Measurements from ENCODE around the gene ARL10. TPM values are rescaled to one million over a fixed set of nuclear protein-coding genes. Genes with fewer than 3 reads are reported as not detected.
"Not testable (repeated sequence)": the region's sequence is repeated elsewhere in the genome, so short reads cannot be mapped to it uniquely, and the experiment has no call there.

Gene ARL10
- polyA plus RNA-seq, 1 of the 3 experiments (the other 2 are of a cell fraction) = 4.6 TPM

DNA sequence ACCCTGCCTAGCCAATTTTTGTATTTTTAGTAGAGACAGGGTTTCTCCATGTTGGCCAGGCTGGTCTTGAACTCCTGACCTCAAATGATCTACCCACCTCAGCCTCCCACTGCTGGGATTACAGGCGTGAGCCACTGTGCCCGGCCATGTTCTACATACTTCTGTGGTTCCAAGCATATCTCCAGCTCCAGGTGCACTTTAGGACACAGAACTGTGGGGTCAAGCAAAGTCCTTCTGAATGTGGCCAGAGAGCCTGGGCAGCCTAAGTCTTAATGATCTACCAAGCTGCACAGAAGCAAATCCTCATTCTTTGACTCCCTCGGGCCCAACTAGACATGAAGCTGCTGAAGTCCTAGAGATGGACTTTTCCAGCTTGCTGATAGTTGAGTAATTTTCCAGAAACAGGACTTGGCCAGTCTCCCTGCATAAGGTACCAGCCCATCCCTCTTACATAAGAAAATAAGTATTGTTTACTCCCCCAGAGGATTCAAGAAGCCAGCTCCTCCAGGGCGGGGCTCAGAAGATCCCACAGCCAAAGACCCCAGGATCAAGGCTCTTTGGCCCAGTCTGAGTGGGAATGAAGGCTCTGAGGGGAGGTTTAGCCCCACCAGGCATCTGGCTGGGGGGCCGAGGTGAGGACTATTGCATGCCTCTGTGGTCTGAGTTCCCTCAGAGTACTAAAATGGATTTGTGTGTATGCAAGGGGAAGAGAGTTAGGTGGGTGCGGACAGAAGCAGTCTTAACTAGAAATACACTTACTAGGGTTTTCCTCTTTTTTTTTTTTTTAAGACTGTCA, 42.4 kb downstream of the ARL10 start:
- peaks cover 0 to 9% of the 10 kb centered on the region in 2 experiments for H3K36me3 ChIP-seq (replicated peaks in 1 of 2; ENCODE audit: control insufficient read depth in 1 of 2, insufficient read depth in 2 of 2, low read length in 1 of 2)
- no peaks in the 10 kb centered on the region for H3K9me3 ChIP-seq
- no peak overlapping the region for H3K4me2 ChIP-seq
- H3K4me3 ChIP-seq (ENCODE audit: low read depth in 2 of 2, low read length in 1 of 2) = no peak overlapping the region
- H3K9me2 ChIP-seq = no peaks in the 10 kb centered on the region
- H3K79me2 ChIP-seq (ENCODE audit: insufficient read depth) = peaks cover 3% of the 10 kb centered on the region; the same call in 1 of the 2 replicates
- ChIA-PET CTCF (interaction anchor here (1.5 to 2.1 kb wide), 2 partner anchors 8 to 9 kb away, joined by 6 to 11 read pairs; partner anchors contain the start of gene CLTB), POLR2A (no interaction called here)
- no peak for TF ChIP-seq JUND (IDR thresholded peaks at IDR 0.05)
- TF ChIP-seq, protein P1, sequence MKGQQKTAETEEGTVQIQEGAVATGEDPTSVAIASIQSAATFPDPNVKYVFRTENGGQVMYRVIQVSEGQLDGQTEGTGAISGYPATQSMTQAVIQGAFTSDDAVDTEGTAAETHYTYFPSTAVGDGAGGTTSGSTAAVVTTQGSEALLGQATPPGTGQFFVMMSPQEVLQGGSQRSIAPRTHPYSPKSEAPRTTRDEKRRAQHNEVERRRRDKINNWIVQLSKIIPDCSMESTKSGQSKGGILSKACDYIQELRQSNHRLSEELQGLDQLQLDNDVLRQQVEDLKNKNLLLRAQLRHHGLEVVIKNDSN (IDR thresholded peaks at IDR 0.05; ENCODE audit: borderline replicate concordance, low read depth) = no peak
- no peak for TF ChIP-seq YY1 (IDR thresholded peaks at IDR 0.05; ENCODE audit: low read depth)
- no peak overlapping the region for H2AFZ ChIP-seq (ENCODE audit: low read depth)
- no peaks in the 10 kb centered on the region for H3K27me3 ChIP-seq (ENCODE audit: insufficient read depth)
- no peak overlapping the region for H3K9ac ChIP-seq
- no peaks in the 10 kb centered on the region for H3F3A ChIP-seq (replicated peaks; ENCODE audit: insufficient read depth)
- no peaks in the 10 kb centered on the region for H4K20me1 ChIP-seq (ENCODE audit: insufficient read depth)
- H3K4me1 ChIP-seq (ENCODE audit: control insufficient read depth in 1 of 2, insufficient read depth in 2 of 2, low read depth in 1 of 2, low read length in 1 of 2) = no peaks in the 10 kb centered on the region
- 98% methylated on average over 5 of the region's 6 CpGs for WGBS (ENCODE audit: low lambda C conversion rate)
- DNase-seq = peak; percentile 5
- no peak overlapping the region for H3K27ac ChIP-seq (ENCODE audit: low read depth in 2 of 2, low read length in 1 of 2)

DNA sequence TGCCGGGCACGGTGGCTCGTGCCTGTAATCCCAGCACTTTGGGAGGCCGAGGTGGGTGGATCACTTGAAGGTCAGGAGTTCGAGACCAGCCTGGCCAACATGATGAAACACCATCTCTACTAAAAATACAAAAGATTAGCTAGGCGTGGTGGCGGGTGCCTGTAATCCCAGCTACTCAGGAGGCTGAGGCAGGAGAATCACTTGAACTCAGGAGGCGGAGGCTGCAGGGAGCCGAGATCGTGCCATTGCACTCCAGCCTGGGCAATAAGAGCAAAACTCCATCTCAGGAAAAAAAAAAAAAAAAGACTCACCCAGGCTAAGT, 42.9 kb downstream of the ARL10 start:
- DNase-seq; H3K4me3 ChIP-seq (ENCODE audit: low read depth in 2 of 2, low read length in 1 of 2); H3K9me2 ChIP-seq; POLR2A ChIA-PET; H3K4me2 ChIP-seq; H3K4me1 ChIP-seq (ENCODE audit: control insufficient read depth in 1 of 2, insufficient read depth in 2 of 2, low read depth in 1 of 2, low read length in 1 of 2); H2AFZ ChIP-seq (ENCODE audit: low read depth); H3K27me3 ChIP-seq (ENCODE audit: insufficient read depth); H4K20me1 ChIP-seq (ENCODE audit: insufficient read depth); H3K79me2 ChIP-seq (ENCODE audit: insufficient read depth); H3K9ac ChIP-seq; H3K36me3 ChIP-seq (replicated peaks in 1 of 2; ENCODE audit: control insufficient read depth in 1 of 2, insufficient read depth in 2 of 2, low read length in 1 of 2); H3K9me3 ChIP-seq; H3K27ac ChIP-seq (ENCODE audit: low read depth in 2 of 2, low read length in 1 of 2); H3F3A ChIP-seq (replicated peaks; ENCODE audit: insufficient read depth): not testable (repeated sequence)
- 93% methylated on average over 10 of the region's 10 CpGs for WGBS (ENCODE audit: low lambda C conversion rate)
- CTCF ChIA-PET = interaction anchor here (0.6 to 2.1 kb wide), 2 partner anchors 9 to 678 kb away, joined by 3 to 11 read pairs; partner anchors contain the start of gene CLTB

DNA sequence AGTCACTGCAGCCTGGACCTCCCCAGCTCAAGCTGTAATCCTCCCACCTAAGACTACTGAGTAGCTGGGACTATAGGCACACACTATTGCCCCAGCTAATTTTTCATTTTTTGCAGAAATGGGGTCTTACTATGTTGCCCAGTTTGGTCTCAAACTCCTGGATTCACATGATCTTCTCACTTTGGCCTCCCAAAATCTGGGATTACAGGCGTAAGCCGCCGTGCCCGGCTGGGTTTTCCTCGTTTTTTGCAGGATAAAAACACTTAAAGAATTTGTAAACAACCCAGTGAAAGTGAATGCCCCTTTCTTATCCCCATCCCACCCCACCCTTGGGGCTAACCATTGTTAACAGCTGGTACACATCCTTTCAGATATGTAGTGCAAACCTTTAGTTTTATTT, 43.3 kb downstream of the ARL10 start:
- Histone ChIP-seq H2AFZ (ENCODE audit: low read depth) (no peak overlapping the region), H3K79me2 (ENCODE audit: insufficient read depth) (peaks cover 3% of the 10 kb centered on the region; the same call in 1 of the 2 replicates), H3K27ac (ENCODE audit: low read depth in 2 of 2, low read length in 1 of 2) (no peak overlapping the region), H4K20me1 (ENCODE audit: insufficient read depth) (no peaks in the 10 kb centered on the region), H3K9me2 (no peaks in the 10 kb centered on the region), H3K27me3 (ENCODE audit: insufficient read depth) (no peaks in the 10 kb centered on the region), H3K36me3 (replicated peaks in 1 of 2; ENCODE audit: control insufficient read depth in 1 of 2, insufficient read depth in 2 of 2, low read length in 1 of 2) (peaks cover 0 to 9% of the 10 kb centered on the region in 2 experiments), H3K9me3 (no peaks in the 10 kb centered on the region), H3K4me2 (no peak overlapping the region), H3K9ac (no peak overlapping the region), H3F3A (replicated peaks; ENCODE audit: insufficient read depth) (no peaks in the 10 kb centered on the region), H3K4me1 (ENCODE audit: control insufficient read depth in 1 of 2, insufficient read depth in 2 of 2, low read depth in 1 of 2, low read length in 1 of 2) (no peaks in the 10 kb centered on the region), H3K4me3 (ENCODE audit: low read depth in 2 of 2, low read length in 1 of 2) (no peak overlapping the region)
- POLR2A ChIA-PET = no interaction called here
- TF ChIP-seq NFIC (IDR thresholded peaks at IDR 0.05; ENCODE audit: borderline replicate concordance) = no peak
- CTCF ChIA-PET = interaction anchor here (0.6 kb wide), 1 partner anchor 679 kb away, joined by 3 read pairs; no protein-coding TSS in a partner anchor
- DNase-seq = no peak
- WGBS (ENCODE audit: low lambda C conversion rate) = 92% methylated on average over 5 of the region's 5 CpGs

All from SK-N-SH (cell line).